OCI-LY7 (cell line): ENCODE measurements around the gene ELL.

Source experiments
- CTCF ChIP-seq: fragments of 200-600 bp; sonication (generic); conservative IDR thresholded peaks from 2 replicates; pipeline ENCODE4 v1.5.1; 2014; ENCODE audit warnings: mild to moderate bottlenecking, antibody characterized with exemption, low read length, moderate library complexity, mixed read lengths
- EZH2phosphoT487 ChIP-seq: fragments of 200-600 bp; sonication (generic); IDR thresholded peaks from 2 replicates; pipeline ENCODE4 v1.6.1; 2018; ENCODE audit warnings: low read depth, borderline replicate concordance, mild to moderate bottlenecking, mixed run types, antibody characterized with exemption, low read length, moderate library complexity, mixed read lengths

GRCh38 chr19:18446145-18446810 lies 75.6 kb downstream of the ELL start:
- no peak for TF ChIP-seq CTCF
- no peak for TF ChIP-seq EZH2phosphoT487
